ENCODE measurements around the gene NANS. TPM values are rescaled to one million over a fixed set of nuclear protein-coding genes. Genes with fewer than 3 reads are reported as not detected.

NANS gene
- total and polyA plus RNA-seq, 2 of the 8 experiments (the other 6 are each of a cell fraction or from before 2014, with no cell fraction given): 56.5 to 67.3 TPM

DNA sequence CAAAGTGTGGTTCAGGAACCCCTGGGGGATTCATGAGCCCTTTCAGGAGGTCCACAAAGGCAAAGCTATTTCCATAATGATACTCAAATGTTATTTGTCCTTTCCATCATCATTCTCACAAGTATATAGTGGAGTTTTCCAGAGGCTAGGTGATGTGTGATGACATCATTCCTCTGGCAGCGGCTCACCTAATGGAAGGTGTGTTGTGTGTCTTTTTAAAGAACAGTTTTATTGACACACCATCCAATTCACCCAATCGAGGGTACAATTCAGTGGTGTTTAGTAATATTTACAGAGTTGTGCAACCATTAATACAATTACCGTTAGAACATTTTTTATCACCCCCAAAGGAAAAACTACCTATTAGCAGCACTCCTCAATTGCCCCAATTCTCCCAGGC lies 9.7 kb downstream of the NANS start:
- Histone ChIP-seq H3K23ac (ENCODE audit: insufficient read length) (no peak overlapping the region), H2AFZ (ENCODE audit: low read length) (no peak overlapping the region), H3K36me3 (ENCODE audit: control insufficient read depth in 2 of 4, insufficient read depth in 4 of 4, low read length in 3 of 4) (peaks cover 0 to 23% (median 5%) of the 10 kb centered on the region in 4 experiments; a peak in 5 of 8 replicates), H4K8ac (ENCODE audit: extremely low read depth, insufficient read depth, low read length) (no peak overlapping the region), H3K9me3 (ENCODE audit: insufficient read depth in 2 of 2, low read depth in 1 of 2, low read length in 1 of 2) (no peaks in the 10 kb centered on the region), H2BK5ac (ENCODE audit: low read depth, low read length) (no peak overlapping the region), H3K56ac (replicated peaks; ENCODE audit: insufficient read length, low read depth, low read length) (no peak overlapping the region), H3K23me2 (ENCODE audit: low read depth, low read length) (no peaks in the 10 kb centered on the region), H3K27ac (ENCODE audit: low read depth, low read length) (no peak overlapping the region), H3K4me1 (replicated peaks in 1 of 4; ENCODE audit: control insufficient read depth in 3 of 4, insufficient read depth in 4 of 4, low read length in 3 of 4) (no peaks in the 10 kb centered on the region), H2BK120ac (replicated peaks; ENCODE audit: low read depth, low read length) (no peak overlapping the region), H3K18ac (ENCODE audit: extremely low read depth, low read length) (no peak overlapping the region), H2BK12ac (ENCODE audit: low read depth, low read length) (no peak overlapping the region), H4K5ac (ENCODE audit: insufficient read length, low read depth, low read length) (no peak overlapping the region), H3K4me3 (ENCODE audit: extremely low read depth in 1 of 4, insufficient read depth in 2 of 4, low read depth in 3 of 4, low read length in 4 of 4) (no peak overlapping the region), H2AK5ac (ENCODE audit: low read depth, low read length) (no peak overlapping the region), H4K91ac (replicated peaks; ENCODE audit: insufficient read length, low read length) (no peak overlapping the region), H2BK20ac (ENCODE audit: low read length) (no peak overlapping the region), H3K4me2 (ENCODE audit: insufficient read depth in 1 of 2, low read depth in 2 of 2, low read length in 2 of 2) (no peak overlapping the region), H3K4ac (replicated peaks; ENCODE audit: insufficient read length, low read depth, low read length) (no peak overlapping the region), H3K79me2 (ENCODE audit: control insufficient read depth in 1 of 2, insufficient read depth in 2 of 2, low read length in 2 of 2) (peaks cover 0 to 2% of the 10 kb centered on the region in 2 experiments; a peak in 1 of 4 replicates), H3K79me1 (ENCODE audit: low read depth, low read length) (0 out of 2 replicates have a peak, but pooled peaks cover 4% of the 10 kb centered on the region), H3K14ac (ENCODE audit: insufficient read length) (no peak overlapping the region), H3K9ac (replicated peaks in 1 of 4; ENCODE audit: extremely low read depth in 1 of 4, low read depth in 3 of 4, low read length in 3 of 4) (no peak overlapping the region), H3K27me3 (replicated peaks in 1 of 4; ENCODE audit: control insufficient read depth in 3 of 4, extremely low read depth in 1 of 4, insufficient read depth in 3 of 4, low read length in 3 of 4) (no peaks in the 10 kb centered on the region), H2BK15ac (ENCODE audit: low read length) (no peak overlapping the region), H4K20me1 (replicated peaks in 1 of 2; ENCODE audit: control insufficient read depth in 1 of 2, insufficient read depth in 2 of 2, low read length in 2 of 2) (peaks cover 0 to 3% of the 10 kb centered on the region in 2 experiments)
- DNase-seq (ENCODE audit: low read depth in 1 of 2, low spot score in 2 of 2): no peak
- ChIA-PET POLR2A (ENCODE audit: partially characterized antibody) (interaction anchor here (1.2 to 1.3 kb wide), 2 partner anchors 9 to 26 kb away, joined by 3 to 4 read pairs; partner anchors contain the start of gene NANS), CTCF (ENCODE audit: partially characterized antibody) (interaction anchor here (1.0 kb wide), 1 partner anchor 34 kb away, joined by 3 read pairs; no protein-coding TSS in a partner anchor)
- FAIRE-seq: no peak
- WGBS, 2 experiments (ENCODE audit: extremely low coverage in 1 of 2, insufficient coverage in 1 of 2, insufficient read length in 1 of 2, insufficient replicate concordance in 2 of 2, low coverage in 1 of 2, low lambda C conversion rate in 2 of 2, missing lambda C conversion rate in 1 of 2): 86% methylated on average over 3 of the region's 3 CpGs; no CpG with 5 or more reads in 1 of the 2 experiments
- TF ChIP-seq BCL11A (IDR thresholded peaks at IDR 0.05; ENCODE audit: low read depth in 2 of 2, low read length in 2 of 2) (no peak), KDM5A (IDR thresholded peaks at IDR 0.05; ENCODE audit: low read length) (no peak), MAFK (IDR thresholded peaks at IDR 0.05; ENCODE audit: low read depth, low read length) (no peak), NANOG (IDR thresholded peaks at IDR 0.05; ENCODE audit: insufficient read depth, low read depth, low read length, poor library complexity, severe bottlenecking) (no peak), EZH2 (IDR thresholded peaks at IDR 0.05; ENCODE audit: low read depth, low read length, severe bottlenecking) (no peak), HDAC2 (IDR thresholded peaks at IDR 0.05; ENCODE audit: borderline replicate concordance in 1 of 2, low read depth in 2 of 2, low read length in 2 of 2) (no peak), SIN3A (conservative IDR thresholded peaks at IDR 0.05 in 1 of 2, IDR thresholded peaks at IDR 0.05 in 1 of 2; ENCODE audit: low read depth in 1 of 2, low read length in 2 of 2) (no peak), KDM4A (IDR thresholded peaks at IDR 0.05; ENCODE audit: low read depth, low read length, severe bottlenecking) (no peak), POLR2AphosphoS5 (IDR thresholded peaks at IDR 0.05; ENCODE audit: low read depth, low read length) (no peak), TBP (IDR thresholded peaks at IDR 0.05; ENCODE audit: low read depth, low read length) (no peak), CHD1 (IDR thresholded peaks at IDR 0.05; ENCODE audit: low read depth, low read length) (no peak), CREB1 (IDR thresholded peaks at IDR 0.05) (no peak), SP2 (IDR thresholded peaks at IDR 0.05; ENCODE audit: low read length) (no peak)
- TF ChIP-seq, protein P1, sequence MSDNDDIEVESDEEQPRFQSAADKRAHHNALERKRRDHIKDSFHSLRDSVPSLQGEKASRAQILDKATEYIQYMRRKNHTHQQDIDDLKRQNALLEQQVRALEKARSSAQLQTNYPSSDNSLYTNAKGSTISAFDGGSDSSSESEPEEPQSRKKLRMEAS (IDR thresholded peaks at IDR 0.05): no peak
